Measurements from ENCODE around the gene SLC13A1.

The SLC13A1 gene

GRCh38 chr7:123120286-123120685 is 79.5 kb downstream of the SLC13A1 start:
- TF ChIP-seq, protein P1, sequence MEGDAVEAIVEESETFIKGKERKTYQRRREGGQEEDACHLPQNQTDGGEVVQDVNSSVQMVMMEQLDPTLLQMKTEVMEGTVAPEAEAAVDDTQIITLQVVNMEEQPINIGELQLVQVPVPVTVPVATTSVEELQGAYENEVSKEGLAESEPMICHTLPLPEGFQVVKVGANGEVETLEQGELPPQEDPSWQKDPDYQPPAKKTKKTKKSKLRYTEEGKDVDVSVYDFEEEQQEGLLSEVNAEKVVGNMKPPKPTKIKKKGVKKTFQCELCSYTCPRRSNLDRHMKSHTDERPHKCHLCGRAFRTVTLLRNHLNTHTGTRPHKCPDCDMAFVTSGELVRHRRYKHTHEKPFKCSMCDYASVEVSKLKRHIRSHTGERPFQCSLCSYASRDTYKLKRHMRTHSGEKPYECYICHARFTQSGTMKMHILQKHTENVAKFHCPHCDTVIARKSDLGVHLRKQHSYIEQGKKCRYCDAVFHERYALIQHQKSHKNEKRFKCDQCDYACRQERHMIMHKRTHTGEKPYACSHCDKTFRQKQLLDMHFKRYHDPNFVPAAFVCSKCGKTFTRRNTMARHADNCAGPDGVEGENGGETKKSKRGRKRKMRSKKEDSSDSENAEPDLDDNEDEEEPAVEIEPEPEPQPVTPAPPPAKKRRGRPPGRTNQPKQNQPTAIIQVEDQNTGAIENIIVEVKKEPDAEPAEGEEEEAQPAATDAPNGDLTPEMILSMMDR (IDR thresholded peaks at IDR 0.05; ENCODE audit: low read depth, low read length): no peak
- no peak for DNase-seq

GRCh38 chr7:123115331-123115730 is 84.4 kb downstream of the SLC13A1 start:
- Histone ChIP-seq H3K4me3 (ENCODE audit: low read depth, low read length) (no peak overlapping the region), H3K9me3 (no peaks in the 10 kb centered on the region), H3K4me1 (no peaks in the 10 kb centered on the region), H3K27me3 (no peaks in the 10 kb centered on the region; the same call in 1 of the 2 replicates), H3K36me3 (no peaks in the 10 kb centered on the region)
- TF ChIP-seq, protein P1 (IDR thresholded peaks at IDR 0.05; ENCODE audit: low read depth, low read length): no peak
- no peak for DNase-seq

More at GRCh38 chr7:123120286-123120685, 79.5 kb downstream of the SLC13A1 start:
- no peaks in the 10 kb centered on the region for H3K36me3 ChIP-seq
- H3K27me3 ChIP-seq: no peaks in the 10 kb centered on the region; the same call in 1 of the 2 replicates
- H3K4me3 ChIP-seq (ENCODE audit: low read depth, low read length): no peak overlapping the region
- H3K9me3 ChIP-seq: no peaks in the 10 kb centered on the region
- H3K4me1 ChIP-seq: no peaks in the 10 kb centered on the region

DNA sequence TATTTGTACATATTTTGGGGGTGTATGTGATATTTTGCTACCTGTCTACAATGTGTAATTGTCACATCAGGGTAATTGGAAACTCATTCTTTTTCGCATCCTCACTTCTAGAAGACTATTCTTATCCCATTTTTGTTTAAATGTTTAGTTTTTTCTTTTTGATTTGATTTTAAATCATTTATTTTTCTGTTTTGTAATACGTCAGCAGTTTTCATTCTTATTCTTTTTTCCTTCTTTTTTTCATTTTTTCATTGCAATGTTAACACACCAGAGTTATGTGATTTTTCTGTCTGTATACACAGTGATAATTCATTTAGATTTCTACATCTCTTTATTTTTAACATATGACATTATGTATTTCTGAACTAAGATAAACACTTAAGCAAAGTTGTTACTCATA is 85.5 kb downstream of the SLC13A1 start:
- Histone ChIP-seq H3K4me1 (no peaks in the 10 kb centered on the region), H3K9me3 (no peaks in the 10 kb centered on the region), H3K27me3 (no peaks in the 10 kb centered on the region; the same call in 1 of the 2 replicates), H3K36me3 (no peaks in the 10 kb centered on the region), H3K4me3 (ENCODE audit: low read depth, low read length) (no peak overlapping the region)
- TF ChIP-seq, protein P1 (IDR thresholded peaks at IDR 0.05; ENCODE audit: low read depth, low read length): no peak
- DNase-seq: no peak

- no peak for DNase-seq
- Histone ChIP-seq H3K4me1 (no peaks in the 10 kb centered on the region), H3K9me3 (no peaks in the 10 kb centered on the region), H3K27me3 (no peaks in the 10 kb centered on the region; the same call in 1 of the 2 replicates), H3K4me3 (ENCODE audit: low read depth, low read length) (no peak overlapping the region), H3K36me3 (no peaks in the 10 kb centered on the region)
- TF ChIP-seq, protein P1 (IDR thresholded peaks at IDR 0.05; ENCODE audit: low read depth, low read length): no peak
These were observed 86.9 kb downstream of the SLC13A1 start for GRCh38 chr7:123112833-123113232.

DNA sequence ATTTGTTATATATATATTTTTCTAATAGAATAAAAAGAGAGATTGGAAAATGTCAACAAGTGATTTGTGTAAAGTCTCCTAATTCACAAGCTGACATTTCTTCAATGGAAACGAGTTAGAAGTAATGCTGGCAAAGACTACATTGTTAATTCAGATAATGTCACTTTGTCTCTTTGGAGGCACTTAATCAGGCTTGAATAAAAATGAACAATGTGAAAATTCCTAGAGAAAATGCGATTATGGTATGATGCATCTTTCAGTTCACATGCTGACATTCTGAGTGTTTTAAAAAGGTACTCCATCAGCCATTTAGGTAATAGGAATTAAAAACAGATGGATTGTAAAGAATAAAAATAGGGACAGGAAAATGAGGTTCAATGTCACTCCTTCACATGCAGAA is 100.1 kb downstream of the SLC13A1 start:
- DNase-seq: no peak
- no peaks in the 10 kb centered on the region for H3K36me3 ChIP-seq
- H3K9me3 ChIP-seq: no peaks in the 10 kb centered on the region
- H3K4me1 ChIP-seq: no peaks in the 10 kb centered on the region
- peaks cover 3% of the 10 kb centered on the region; the same call in 1 of the 2 replicates for H3K27me3 ChIP-seq
- H3K4me3 ChIP-seq (ENCODE audit: low read depth, low read length): no peak overlapping the region
- TF ChIP-seq, protein P1 (IDR thresholded peaks at IDR 0.05; ENCODE audit: low read depth, low read length): no peak

DNA sequence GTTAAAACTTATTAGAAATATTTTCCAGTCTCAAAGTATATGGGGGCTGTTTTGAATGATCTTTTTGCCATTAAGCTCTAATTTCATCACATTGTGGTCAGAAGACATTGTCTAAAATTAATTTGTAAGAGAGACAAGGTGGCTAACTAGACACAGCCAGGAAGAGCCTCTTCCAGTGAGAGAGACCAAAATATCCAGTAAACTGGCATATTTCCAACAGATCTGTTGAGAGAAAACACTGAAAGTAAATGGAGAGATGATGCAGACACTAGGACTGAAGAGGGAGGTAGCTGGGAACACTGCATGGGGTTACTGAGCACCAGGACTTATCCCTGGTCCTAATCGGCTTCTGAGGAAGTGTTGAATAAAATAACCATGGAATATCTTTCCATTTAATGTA is 102.8 kb downstream of the SLC13A1 start:
- Histone ChIP-seq H3K36me3 (no peaks in the 10 kb centered on the region), H3K27me3 (peaks cover 3% of the 10 kb centered on the region; the same call in 1 of the 2 replicates), H3K4me1 (no peaks in the 10 kb centered on the region), H3K4me3 (ENCODE audit: low read depth, low read length) (no peak overlapping the region), H3K9me3 (no peaks in the 10 kb centered on the region)
- TF ChIP-seq, protein P1 (IDR thresholded peaks at IDR 0.05; ENCODE audit: low read depth, low read length): no peak
- DNase-seq: no peak
